HepG2 (cell line): ENCODE measurements around the gene FIGNL1. TPM values are rescaled to one million over a fixed set of nuclear protein-coding genes. Genes with fewer than 3 reads are reported as not detected.

Experiments used
- ATAC-seq: fragments of 200-7000 bp; cut with Tn5 transposase; 3 replicates; pipeline ENCODE4 v1.9.1; 2020; ENCODE audit warnings: mild to moderate bottlenecking, moderate library complexity
- BruUV-seq: library from RNA; stranded (reverse); fragments of 400-500 nt; replicated peaks from 2 replicates; lab custom pipeline; 2021; lab: Mats Ljungman, UMichigan
- CTCF ChIA-PET: fragments of 300-600 bp; formaldehyde crosslinking; extraction: SDS; loops from one replicate; lab custom pipeline; 2021; ENCODE audit warnings: low total read pairs, inconsistent platforms, low intra/inter-chr PET ratio; lab: Yijun Ruan, JAX
- POLR2A ChIA-PET: fragments of 350-600 bp; sonication (Branson Sonifier 250); formaldehyde crosslinking; loops from one replicate; lab custom pipeline; 2020; ENCODE audit warnings: antibody characterized with exemption, inconsistent platforms; lab: Yijun Ruan, JAX
- DNase-seq: peaks from one replicate; pipeline ENCODE4 v3.0.0-alpha.2; 2015; ENCODE audit warnings: low spot score
- FAIRE-seq: peaks from 3 replicates; lab custom pipeline; 2011; peaks lifted over from hg19 to GRCh38; lab: Jason Lieb, UNC
- H2AFZ ChIP-seq: one replicate; pipeline ENCODE4 v1.6.1; 2011; ENCODE audit warnings: low read length, inconsistent platforms
- H3K27ac ChIP-seq: fragments of 300-600 bp; 3 replicates; pipeline ENCODE4 v1.8.0; 2011; ENCODE audit warnings: mixed run types, mild to moderate bottlenecking, mixed read lengths, low read length, inconsistent platforms; ENCODE audit not compliant: insufficient read depth; ENCODE audit errors: extremely low read length
- H3K27me3 ChIP-seq, 2 experiments: fragments of 200-600 bp in 1 of 2; 2 replicates in 1 of 2; 3 replicates in 1 of 2; pipeline versions ENCODE4 v1.6.0 to v1.8.0; 2011; ENCODE audit warnings: low read length in 2 of 2, mild to moderate bottlenecking in 2 of 2, moderate library complexity in 2 of 2, inconsistent platforms in 1 of 2; ENCODE audit not compliant: insufficient read depth in 2 of 2, control insufficient read depth in 1 of 2
- H3K36me3 ChIP-seq, 2 experiments: fragments of 200-600 bp in 1 of 2; replicated peaks in 1 of 2; 2 replicates in 1 of 2; 3 replicates in 1 of 2; pipeline versions ENCODE4 v1.5.1 to v1.8.0; 2011; ENCODE audit warnings: low read length in 2 of 2, inconsistent platforms in 1 of 2; ENCODE audit not compliant: insufficient read depth in 2 of 2, control insufficient read depth in 1 of 2
- H3K4me1 ChIP-seq: 2 replicates; pipeline ENCODE4 v1.5.1; 2012; ENCODE audit warnings: low read length, inconsistent platforms; ENCODE audit not compliant: insufficient read depth
- H3K4me2 ChIP-seq: 2 replicates; pipeline ENCODE4 v1.6.0; 2011; ENCODE audit warnings: low read depth, low read length, inconsistent platforms
- H3K4me3 ChIP-seq, 3 experiments: fragments of 200-600 bp in 1 of 3; sonication (generic), shearing (Covaris generic) in 1 of 3; replicated peaks in 1 of 3; 2 replicates each; pipeline ENCODE4 v1.5.1; 2011 to 2016; ENCODE audit warnings: low read length in 3 of 3, inconsistent platforms in 2 of 3, low read depth in 2 of 3, mild to moderate bottlenecking in 2 of 3, control low read depth in 1 of 3, mixed read lengths in 1 of 3; ENCODE audit not compliant: insufficient read depth in 1 of 3
- H3K79me2 ChIP-seq: one replicate; pipeline ENCODE4 v1.6.1; 2011; ENCODE audit warnings: low read length, inconsistent platforms; ENCODE audit not compliant: insufficient read depth
- H3K9ac ChIP-seq: 2 replicates; pipeline ENCODE4 v1.6.0; 2011; ENCODE audit warnings: mild to moderate bottlenecking, low read depth, low read length, inconsistent platforms; ENCODE audit not compliant: insufficient read depth
- H3K9me3 ChIP-seq: 2 replicates; pipeline ENCODE4 v1.5.1; 2012; ENCODE audit warnings: mild to moderate bottlenecking, low read length
- H4K20me1 ChIP-seq: 2 replicates; pipeline ENCODE4 v1.6.0; 2011; ENCODE audit warnings: inconsistent platforms, mild to moderate bottlenecking, low read length, moderate library complexity; ENCODE audit not compliant: insufficient read depth
- KDM5A ChIP-seq: fragments of 200-600 bp; sonication (generic); IDR thresholded peaks from 2 replicates; pipeline ENCODE4 v1.7.0; 2018; ENCODE audit warnings: antibody characterized with exemption, mild to moderate bottlenecking, low read length, borderline replicate concordance
- NFIC ChIP-seq: IDR thresholded peaks from 2 replicates; pipeline ENCODE4 v1.6.1; 2012; ENCODE audit warnings: mild to moderate bottlenecking, low read length, inconsistent platforms
- SNAPC4 ChIP-seq: sonication (generic); formaldehyde crosslinking; IDR thresholded peaks from 2 replicates; pipeline ENCODE4 v1.4.0; 2020; ENCODE audit warnings: mild to moderate bottlenecking, missing genetic modification reagents
- SUZ12 ChIP-seq: fragments of 150-350 bp; IDR thresholded peaks from 2 replicates; pipeline ENCODE4 v1.6.1; 2014; ENCODE audit warnings: low read depth, low read length
- WIZ ChIP-seq: sonication (generic); formaldehyde crosslinking; IDR thresholded peaks from 2 replicates; pipeline ENCODE4 v1.5.1; 2020; ENCODE audit warnings: mild to moderate bottlenecking, missing genetic modification reagents
- YY1 ChIP-seq: IDR thresholded peaks from 2 replicates; pipeline ENCODE4 v1.6.1; 2011; ENCODE audit warnings: low read length, low read depth, moderate library complexity, mild to moderate bottlenecking; ENCODE audit not compliant: insufficient read depth, insufficient replicate concordance
- ZNF451 ChIP-seq: sonication (generic); formaldehyde crosslinking; IDR thresholded peaks from 2 replicates; pipeline ENCODE4 v1.5.0; 2020; ENCODE audit warnings: mild to moderate bottlenecking, missing genetic modification reagents
- WGBS: methylation state at CpG from one replicate; pipeline ENCODE4 v1.1.6; 2017; ENCODE audit warnings: low lambda C conversion rate; 5-methylcytosine and 5-hydroxymethylcytosine counted together
- in situ Hi-C: cut with HindIII; loops from 2 replicates; pipeline ENCODE4 v1.10.0; 2017; ENCODE audit warnings: low pct_unique_long_range_greater_than_20kb; ENCODE audit not compliant: extremely low pct_ligation_motif_present
- intact Hi-C: fragments of 100-400 bp; cut with micrococcal nuclease; formaldehyde crosslinking; loops from one replicate; pipeline ENCODE4 v1.10.0; 2022; ENCODE audit not compliant: unreplicated experiment
- polyA plus RNA-seq, 8 experiments: library from polyadenylated mRNA; depleted of rRNA in 3 of 8; stranded (reverse) in 7 of 8; unstranded in 1 of 8; fragments of >200 nt; fragmentation: Illumina TruSeq in 4 of 8; extraction: Trizol in 4 of 8; gene quantifications; 2 replicates each; pipeline versions ENCODE4 v1.2.1 to v1.2.3, GENCODE V29; 2011 to 2016; ENCODE audit warnings: low read depth in 4 of 8, missing spikeins in 1 of 8, mixed read lengths in 1 of 8; ENCODE audit not compliant: insufficient read depth in 1 of 8
- total RNA-seq, 5 experiments: library from RNA; depleted of rRNA; stranded (reverse); fragments of >200 nt; fragmentation: Illumina TruSeq; extraction: Trizol; gene quantifications; 2 replicates each; pipeline ENCODE4 v1.2.3, GENCODE V29; 2016; ENCODE audit warnings: low read depth in 1 of 5
- TF ChIP-seq, protein P1 (sequence below): sonication (generic); formaldehyde crosslinking; IDR thresholded peaks from 2 replicates; pipeline ENCODE4 v1.8.0; 2022; ENCODE audit warnings: missing genetic modification reagents, mild to moderate bottlenecking, borderline replicate concordance
- TF ChIP-seq, protein P2 (sequence below): IDR thresholded peaks from 2 replicates; pipeline ENCODE4 v1.6.1; 2012; ENCODE audit warnings: low read length, improper control_type of control experiment

The FIGNL1 gene
- total and polyA plus RNA-seq, 2 of the 13 experiments (the other 11 are each of a cell fraction or from before 2014, with no cell fraction given) = 4.0 to 20.9 TPM

DNA sequence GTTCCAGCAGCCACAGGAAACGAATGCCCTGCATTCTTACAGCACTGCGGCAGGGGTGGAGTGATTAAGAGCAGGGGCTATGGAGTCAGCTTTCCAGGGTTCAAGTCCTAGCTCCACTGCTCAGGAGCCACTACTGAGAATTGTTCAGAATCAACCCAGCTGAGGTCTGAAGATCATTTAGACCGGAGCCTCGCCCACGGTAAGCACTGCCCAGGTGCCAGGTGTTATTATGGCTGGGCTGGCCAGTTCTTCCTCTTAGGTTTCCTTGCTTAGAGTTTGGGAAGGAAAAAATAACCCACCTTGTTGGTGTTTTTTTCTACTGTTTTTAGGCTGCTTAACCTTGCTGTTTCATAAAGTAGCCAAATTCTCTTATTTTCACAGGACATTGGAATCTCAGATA, 4.8 kb upstream of the FIGNL1 start:
- no peaks in the 10 kb centered on the region for H3K79me2 ChIP-seq
- no peak overlapping the region for H3K9ac ChIP-seq
- H3K27ac ChIP-seq = no peak overlapping the region
- FAIRE-seq (no peak), ATAC-seq (no peak), DNase-seq (no peak)
- H4K20me1 ChIP-seq = no peaks in the 10 kb centered on the region
- H3K4me3 ChIP-seq = no peak overlapping the region
- intact Hi-C loops = no loop called here
- TF ChIP-seq ZNF451 (no peak), WIZ (CRISPR knock-in tag) (no peak), NFIC (no peak), KDM5A (no peak), SNAPC4 (no peak), YY1 (no peak), SUZ12 (no peak)
- TF ChIP-seq, protein P1, sequence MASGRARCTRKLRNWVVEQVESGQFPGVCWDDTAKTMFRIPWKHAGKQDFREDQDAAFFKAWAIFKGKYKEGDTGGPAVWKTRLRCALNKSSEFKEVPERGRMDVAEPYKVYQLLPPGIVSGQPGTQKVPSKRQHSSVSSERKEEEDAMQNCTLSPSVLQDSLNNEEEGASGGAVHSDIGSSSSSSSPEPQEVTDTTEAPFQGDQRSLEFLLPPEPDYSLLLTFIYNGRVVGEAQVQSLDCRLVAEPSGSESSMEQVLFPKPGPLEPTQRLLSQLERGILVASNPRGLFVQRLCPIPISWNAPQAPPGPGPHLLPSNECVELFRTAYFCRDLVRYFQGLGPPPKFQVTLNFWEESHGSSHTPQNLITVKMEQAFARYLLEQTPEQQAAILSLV (CRISPR knock-in tag) = no peak
- TF ChIP-seq, protein P2, sequence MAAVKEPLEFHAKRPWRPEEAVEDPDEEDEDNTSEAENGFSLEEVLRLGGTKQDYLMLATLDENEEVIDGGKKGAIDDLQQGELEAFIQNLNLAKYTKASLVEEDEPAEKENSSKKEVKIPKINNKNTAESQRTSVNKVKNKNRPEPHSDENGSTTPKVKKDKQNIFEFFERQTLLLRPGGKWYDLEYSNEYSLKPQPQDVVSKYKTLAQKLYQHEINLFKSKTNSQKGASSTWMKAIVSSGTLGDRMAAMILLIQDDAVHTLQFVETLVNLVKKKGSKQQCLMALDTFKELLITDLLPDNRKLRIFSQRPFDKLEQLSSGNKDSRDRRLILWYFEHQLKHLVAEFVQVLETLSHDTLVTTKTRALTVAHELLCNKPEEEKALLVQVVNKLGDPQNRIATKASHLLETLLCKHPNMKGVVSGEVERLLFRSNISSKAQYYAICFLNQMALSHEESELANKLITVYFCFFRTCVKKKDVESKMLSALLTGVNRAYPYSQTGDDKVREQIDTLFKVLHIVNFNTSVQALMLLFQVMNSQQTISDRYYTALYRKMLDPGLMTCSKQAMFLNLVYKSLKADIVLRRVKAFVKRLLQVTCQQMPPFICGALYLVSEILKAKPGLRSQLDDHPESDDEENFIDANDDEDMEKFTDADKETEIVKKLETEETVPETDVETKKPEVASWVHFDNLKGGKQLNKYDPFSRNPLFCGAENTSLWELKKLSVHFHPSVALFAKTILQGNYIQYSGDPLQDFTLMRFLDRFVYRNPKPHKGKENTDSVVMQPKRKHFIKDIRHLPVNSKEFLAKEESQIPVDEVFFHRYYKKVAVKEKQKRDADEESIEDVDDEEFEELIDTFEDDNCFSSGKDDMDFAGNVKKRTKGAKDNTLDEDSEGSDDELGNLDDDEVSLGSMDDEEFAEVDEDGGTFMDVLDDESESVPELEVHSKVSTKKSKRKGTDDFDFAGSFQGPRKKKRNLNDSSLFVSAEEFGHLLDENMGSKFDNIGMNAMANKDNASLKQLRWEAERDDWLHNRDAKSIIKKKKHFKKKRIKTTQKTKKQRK = no peak
- H3K27me3 ChIP-seq = no peaks in the 10 kb centered on the region
- in situ Hi-C loops = loop anchor here (25.0 kb wide), 1 partner anchor 682 kb away; no protein-coding TSS in a partner anchor
- peaks cover 7% of the 10 kb centered on the region for H3K4me1 ChIP-seq
- 78% methylated on average over 5 of the region's 5 CpGs for WGBS
- no peak overlapping the region for H2AFZ ChIP-seq
- H3K36me3 ChIP-seq = no peaks in the 10 kb centered on the region
- BruUV-seq = no TSS peak
- no peaks in the 10 kb centered on the region for H3K9me3 ChIP-seq
- CTCF ChIA-PET = no interaction called here
- no peak overlapping the region for H3K4me2 ChIP-seq
- POLR2A ChIA-PET = no interaction called here
